SJCRH30 (cell line): Measurements from ENCODE around the gene PRKG1. TPM values are rescaled to one million over a fixed set of nuclear protein-coding genes. Genes with fewer than 3 reads are reported as not detected.

Source experiments
- DNase-seq, 2 experiments: peaks; one replicate each; pipeline ENCODE4 v3.0.0-alpha.2; 2015 to 2020
- H3K27ac ChIP-seq: fragments of 250-450 bp; sonication (Bioruptor Pico); 2 replicates; pipeline ENCODE4 v1.5.1; 2020; ENCODE audit warnings: mild to moderate bottlenecking, moderate library complexity
- H3K27me3 ChIP-seq: fragments of 250-450 bp; sonication (Bioruptor Pico); 2 replicates; pipeline ENCODE4 v1.5.1; 2020; ENCODE audit warnings: mild to moderate bottlenecking, moderate library complexity
- H3K36me3 ChIP-seq: fragments of 250-450 bp; sonication (Bioruptor Pico); 2 replicates; pipeline ENCODE4 v1.5.1; 2020; ENCODE audit warnings: mild to moderate bottlenecking, moderate library complexity
- H3K4me1 ChIP-seq: fragments of 250-450 bp; sonication (Bioruptor Pico); 2 replicates; pipeline ENCODE4 v1.5.1; 2020; ENCODE audit warnings: mild to moderate bottlenecking, moderate library complexity
- H3K4me3 ChIP-seq: fragments of 250-450 bp; sonication (Bioruptor Pico); 2 replicates; pipeline ENCODE4 v1.5.1; 2020; ENCODE audit warnings: mild to moderate bottlenecking, moderate library complexity
- H3K9me3 ChIP-seq: fragments of 250-450 bp; sonication (Bioruptor Pico); replicated peaks from 2 replicates; pipeline ENCODE4 v1.5.1; 2020; ENCODE audit warnings: mild to moderate bottlenecking, moderate library complexity
- total RNA-seq: library from RNA; depleted of rRNA; stranded (reverse); fragments of >200 nt; shearing (Covaris generic); gene quantifications from 2 replicates; pipeline ENCODE4 v1.2.3, GENCODE V29; 2014

Gene PRKG1
- total RNA-seq, 1 experiment from 2014 or later = 3.0 TPM

DNA sequence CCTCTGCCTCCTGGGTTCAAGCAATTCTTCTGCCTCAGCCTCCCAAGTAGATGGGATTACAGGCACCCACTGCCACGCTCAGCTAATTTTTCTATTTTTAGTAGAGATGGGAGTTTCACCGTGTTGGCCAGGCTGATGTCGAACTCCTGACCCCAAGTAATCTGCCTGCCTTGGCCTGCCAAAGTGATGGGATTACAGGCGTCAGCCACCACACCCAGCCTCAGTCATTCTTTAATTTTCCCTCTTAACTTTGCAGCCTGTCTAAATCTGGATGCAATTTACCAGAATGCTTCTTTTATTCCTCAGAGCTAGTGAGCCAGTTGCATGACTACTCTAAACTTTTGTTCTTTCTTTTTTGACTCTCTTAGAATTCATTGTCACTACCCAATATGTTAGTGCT, 715.6 kb downstream of the PRKG1 start:
- no peaks in the 10 kb centered on the region for H3K36me3 ChIP-seq
- H3K27ac ChIP-seq = no peak overlapping the region
- no peaks in the 10 kb centered on the region for H3K4me1 ChIP-seq
- no peaks in the 10 kb centered on the region for H3K9me3 ChIP-seq
- no peaks in the 10 kb centered on the region for H3K27me3 ChIP-seq
- H3K4me3 ChIP-seq = no peak overlapping the region
- DNase-seq = no peak

DNA sequence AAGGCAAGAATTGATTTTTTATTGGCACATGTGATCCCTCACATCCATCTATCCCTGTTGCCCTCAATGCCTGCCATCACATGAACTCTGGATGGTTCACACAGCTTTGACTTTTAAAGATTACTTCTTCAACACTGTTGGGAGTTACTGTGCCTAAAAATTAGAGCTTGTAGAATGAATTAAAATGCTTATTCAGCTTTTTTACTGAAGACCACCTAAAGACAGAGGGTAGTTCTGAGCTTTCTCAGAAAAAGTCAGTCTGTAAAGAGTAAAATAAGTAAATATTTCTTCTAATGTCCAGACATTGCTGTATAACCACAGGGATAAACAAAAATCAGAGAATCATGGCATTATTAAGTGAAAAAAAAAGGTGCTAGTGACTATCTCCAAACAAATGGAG, 718.4 kb downstream of the PRKG1 start:
- DNase-seq = no peak
- Histone ChIP-seq H3K27me3 (no peaks in the 10 kb centered on the region), H3K9me3 (no peaks in the 10 kb centered on the region), H3K4me3 (no peak overlapping the region), H3K4me1 (no peaks in the 10 kb centered on the region), H3K36me3 (no peaks in the 10 kb centered on the region), H3K27ac (no peak overlapping the region)

GRCh38 chr10:51800121-51800520, 725.8 kb downstream of the PRKG1 start:
- DNase-seq = no peak

GRCh38 chr10:51800725-51801424, 726.6 kb downstream of the PRKG1 start:
- no peaks in the 10 kb centered on the region for H3K4me1 ChIP-seq
- H3K27ac ChIP-seq = no peak overlapping the region
- DNase-seq = no peak
- H3K27me3 ChIP-seq = no peaks in the 10 kb centered on the region
- H3K4me3 ChIP-seq = no peak overlapping the region
- no peaks in the 10 kb centered on the region for H3K9me3 ChIP-seq
- H3K36me3 ChIP-seq = no peaks in the 10 kb centered on the region

More at GRCh38 chr10:51800121-51800520, 725.8 kb downstream of the PRKG1 start:
- H3K4me3 ChIP-seq = no peak overlapping the region
- H3K36me3 ChIP-seq = no peaks in the 10 kb centered on the region
- no peaks in the 10 kb centered on the region for H3K9me3 ChIP-seq
- no peak overlapping the region for H3K27ac ChIP-seq
- H3K4me1 ChIP-seq = no peaks in the 10 kb centered on the region
- no peaks in the 10 kb centered on the region for H3K27me3 ChIP-seq

GRCh38 chr10:51802030-51802429, 727.7 kb downstream of the PRKG1 start:
- H3K9me3 ChIP-seq = no peaks in the 10 kb centered on the region
- H3K36me3 ChIP-seq = no peaks in the 10 kb centered on the region
- H3K27me3 ChIP-seq = no peaks in the 10 kb centered on the region
- no peak for DNase-seq
- H3K4me1 ChIP-seq = no peaks in the 10 kb centered on the region
- H3K4me3 ChIP-seq = no peak overlapping the region
- H3K27ac ChIP-seq = no peak overlapping the region

- Histone ChIP-seq H3K27me3 (no peaks in the 10 kb centered on the region), H3K36me3 (no peaks in the 10 kb centered on the region), H3K4me3 (no peak overlapping the region), H3K9me3 (no peaks in the 10 kb centered on the region), H3K27ac (no peak overlapping the region), H3K4me1 (no peaks in the 10 kb centered on the region)
- no peak for DNase-seq
Observed at GRCh38 chr10:51804866-51805265, 730.6 kb downstream of the PRKG1 start.

DNA sequence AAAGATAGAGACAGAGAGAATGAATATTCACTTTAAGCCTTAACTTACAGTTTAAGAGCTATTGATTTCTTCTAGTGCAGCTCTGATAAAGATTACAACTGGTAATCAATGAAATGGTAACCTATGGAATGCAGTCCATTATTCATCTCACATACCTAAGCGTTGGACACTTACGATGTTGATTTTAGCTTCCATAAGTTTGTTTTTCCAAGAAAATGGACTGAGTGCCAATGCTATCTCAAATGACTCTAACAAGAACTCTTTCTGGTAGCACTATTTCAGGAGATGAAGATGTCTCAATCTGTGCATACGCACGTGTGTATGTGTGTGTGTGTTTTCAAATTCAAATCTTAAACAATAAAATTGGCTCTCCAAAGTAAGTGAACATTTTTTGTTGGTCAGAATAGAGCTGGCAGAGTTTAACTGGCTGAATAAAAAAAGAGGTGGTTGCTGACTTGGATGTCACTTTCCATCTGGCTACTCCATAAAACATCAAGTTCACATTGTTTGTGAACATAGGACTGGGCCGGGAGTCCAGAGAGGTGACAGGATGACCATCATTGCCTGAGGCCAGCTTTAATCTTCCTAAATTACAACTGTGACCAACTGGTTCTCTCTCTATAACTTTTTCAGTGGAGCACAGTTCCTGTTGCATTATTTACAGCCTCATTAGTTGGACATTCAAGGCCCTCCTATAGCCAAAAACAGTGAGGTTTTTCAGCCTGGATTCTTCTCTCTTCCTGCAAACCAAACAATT, 732.0 kb downstream of the PRKG1 start:
- peak in 1 of 2 experiments; percentile 11 for DNase-seq
- Histone ChIP-seq H3K9me3 (no peaks in the 10 kb centered on the region), H3K4me1 (no peaks in the 10 kb centered on the region), H3K27ac (no peak overlapping the region), H3K4me3 (no peak overlapping the region), H3K36me3 (no peaks in the 10 kb centered on the region), H3K27me3 (no peaks in the 10 kb centered on the region)

DNA sequence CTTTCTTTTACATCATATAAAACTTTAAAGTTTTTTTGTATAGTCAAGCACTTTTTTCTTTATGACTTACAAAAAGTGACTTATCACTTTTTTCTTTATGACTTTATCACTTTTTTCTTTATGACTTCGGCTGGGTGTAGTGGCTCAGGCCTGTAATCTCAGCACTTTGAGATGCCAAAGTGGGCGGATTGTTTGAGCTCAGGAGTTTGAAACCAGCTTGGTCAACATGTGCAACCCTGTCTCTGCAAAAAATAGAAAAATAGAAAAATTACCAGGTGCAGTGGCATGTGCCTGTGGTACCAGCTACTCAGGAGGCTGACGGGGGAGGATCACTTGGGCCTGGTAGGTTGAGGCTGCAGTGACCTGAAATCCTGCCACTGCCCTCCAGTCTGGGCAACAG, 733.9 kb downstream of the PRKG1 start:
- no peaks in the 10 kb centered on the region for H3K4me1 ChIP-seq
- no peak overlapping the region for H3K4me3 ChIP-seq
- no peak overlapping the region for H3K27ac ChIP-seq
- H3K9me3 ChIP-seq = no peaks in the 10 kb centered on the region
- no peak for DNase-seq
- H3K36me3 ChIP-seq = no peaks in the 10 kb centered on the region
- H3K27me3 ChIP-seq = no peaks in the 10 kb centered on the region

DNA sequence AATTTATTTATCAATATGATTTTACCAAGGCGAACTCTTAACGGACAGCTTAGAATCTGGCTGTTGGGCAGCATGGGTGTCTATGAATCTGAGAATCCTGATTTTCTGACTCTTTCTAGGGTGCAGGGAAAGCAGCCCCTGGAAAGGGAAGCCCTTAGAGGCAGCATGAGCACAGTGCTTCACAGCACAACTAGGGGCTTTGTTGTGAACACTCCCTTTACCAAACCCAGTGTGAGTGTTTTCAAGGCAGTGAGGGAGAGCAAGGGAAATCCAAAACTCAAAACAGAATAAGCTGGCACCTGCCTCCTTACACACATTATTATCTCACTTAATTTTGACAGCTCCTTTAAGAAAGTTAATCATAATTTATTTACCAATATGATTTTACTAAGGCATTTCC, 741.4 kb downstream of the PRKG1 start:
- Histone ChIP-seq H3K4me1 (no peaks in the 10 kb centered on the region), H3K4me3 (no peak overlapping the region), H3K27me3 (no peaks in the 10 kb centered on the region), H3K27ac (no peak overlapping the region), H3K9me3 (no peaks in the 10 kb centered on the region), H3K36me3 (no peaks in the 10 kb centered on the region)
- no peak for DNase-seq

- Histone ChIP-seq H3K9me3 (no peaks in the 10 kb centered on the region), H3K4me3 (no peak overlapping the region), H3K27me3 (no peaks in the 10 kb centered on the region), H3K4me1 (no peaks in the 10 kb centered on the region), H3K36me3 (no peaks in the 10 kb centered on the region), H3K27ac (no peak overlapping the region)
- no peak for DNase-seq
Observed at GRCh38 chr10:51821045-51821444, 746.8 kb downstream of the PRKG1 start.

GRCh38 chr10:51821745-51822144, 747.5 kb downstream of the PRKG1 start:
- H3K4me1 ChIP-seq = no peaks in the 10 kb centered on the region
- no peaks in the 10 kb centered on the region for H3K36me3 ChIP-seq
- H3K27ac ChIP-seq = no peak overlapping the region
- DNase-seq = no peak
- H3K9me3 ChIP-seq = no peaks in the 10 kb centered on the region
- H3K27me3 ChIP-seq = no peaks in the 10 kb centered on the region
- H3K4me3 ChIP-seq = no peak overlapping the region

- H3K36me3 ChIP-seq = no peaks in the 10 kb centered on the region
- H3K9me3 ChIP-seq = no peaks in the 10 kb centered on the region
- no peaks in the 10 kb centered on the region for H3K27me3 ChIP-seq
- no peaks in the 10 kb centered on the region for H3K4me1 ChIP-seq
- no peak overlapping the region for H3K4me3 ChIP-seq
- DNase-seq = peak in 1 of 2 experiments; percentile 6
- H3K27ac ChIP-seq = no peak overlapping the region
Observed at GRCh38 chr10:51832652-51833383, 758.5 kb downstream of the PRKG1 start.

- H3K27me3 ChIP-seq = no peaks in the 10 kb centered on the region
- no peak overlapping the region for H3K4me3 ChIP-seq
Observed at GRCh38 chr10:51834548-51834947, 760.3 kb downstream of the PRKG1 start.

GRCh38 chr10:51838471-51838870, 764.2 kb downstream of the PRKG1 start:
- Histone ChIP-seq H3K4me3 (no peak overlapping the region), H3K36me3 (no peaks in the 10 kb centered on the region), H3K4me1 (no peaks in the 10 kb centered on the region), H3K9me3 (no peaks in the 10 kb centered on the region), H3K27ac (no peak overlapping the region), H3K27me3 (no peaks in the 10 kb centered on the region)
- DNase-seq = no peak

More at GRCh38 chr10:51834548-51834947, 760.3 kb downstream of the PRKG1 start:
- no peak for DNase-seq
- H3K4me1 ChIP-seq = no peaks in the 10 kb centered on the region
- H3K36me3 ChIP-seq = no peaks in the 10 kb centered on the region
- no peak overlapping the region for H3K27ac ChIP-seq
- no peaks in the 10 kb centered on the region for H3K9me3 ChIP-seq

DNA sequence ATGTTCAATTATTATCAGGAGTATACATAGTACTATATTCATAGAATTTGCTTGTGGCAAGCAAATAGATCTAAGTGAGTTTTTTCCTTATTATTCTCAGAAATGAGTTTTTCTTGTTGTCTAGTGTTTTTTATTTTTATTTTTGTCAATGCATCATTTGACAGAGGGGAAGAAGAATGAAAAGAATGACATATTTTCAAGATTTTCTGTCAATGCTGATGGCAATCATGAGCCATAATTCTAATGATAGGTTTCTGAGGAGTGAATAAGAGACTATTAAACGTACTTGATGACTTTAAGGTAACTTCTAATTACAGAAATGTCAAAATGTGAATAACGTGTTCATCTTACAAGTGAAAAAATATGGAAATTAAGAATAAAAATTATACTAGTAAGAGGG, 769.7 kb downstream of the PRKG1 start:
- DNase-seq = no peak
- Histone ChIP-seq H3K4me3 (no peak overlapping the region), H3K27ac (no peak overlapping the region), H3K27me3 (no peaks in the 10 kb centered on the region), H3K4me1 (no peaks in the 10 kb centered on the region), H3K9me3 (no peaks in the 10 kb centered on the region), H3K36me3 (no peaks in the 10 kb centered on the region)
